Common myeloid progenitor, CD34-positive (primary cell): ENCODE measurements around the gene PHF12.

Source experiments
- CTCF ChIA-PET: fragments of 350-600 bp; sonication (Branson Sonifier 250); formaldehyde crosslinking; loops from one replicate; lab custom pipeline; 2021; ENCODE audit warnings: antibody characterized with exemption; lab: Charles Lee
- POLR2A ChIA-PET: fragments of 350-600 bp; sonication (Branson Sonifier 250); formaldehyde crosslinking; loops from one replicate; lab custom pipeline; 2021; ENCODE audit warnings: antibody characterized with exemption; lab: Charles Lee
- DNase-seq, 3 donors: peaks; one replicate each; pipeline versions ENCODE4 v3.0.0 to v3.0.0-alpha.2; 2013
- H3K27ac ChIP-seq, 2 experiments: 1 replicate in 1 of 2; 2 replicates in 1 of 2; pipeline ENCODE4 v1.7.0; 2013; ENCODE audit warnings: inconsistent platforms in 2 of 2, low read length in 2 of 2, mild to moderate bottlenecking in 2 of 2, low read depth in 1 of 2, moderate library complexity in 1 of 2; ENCODE audit not compliant: severe bottlenecking in 2 of 2, insufficient read depth in 1 of 2, poor library complexity in 1 of 2
- H3K27me3 ChIP-seq, 5 experiments: replicated peaks in 2 of 5; 1 replicate in 3 of 5; 2 replicates in 2 of 5; pipeline versions ENCODE4 v1.6.1 to v1.7.0; 2013; ENCODE audit warnings: low read length in 4 of 5, mild to moderate bottlenecking in 2 of 5, moderate library complexity in 2 of 5, inconsistent platforms in 1 of 5; ENCODE audit not compliant: insufficient read depth in 5 of 5, control insufficient read depth in 4 of 5
- H3K36me3 ChIP-seq, 4 experiments: 1 replicate in 2 of 4; 2 replicates in 2 of 4; pipeline versions ENCODE4 v1.6.1 to v1.7.0; 2013; ENCODE audit warnings: low read length in 3 of 4, control low read depth in 1 of 4, mild to moderate bottlenecking in 1 of 4; ENCODE audit not compliant: control insufficient read depth in 4 of 4, insufficient read depth in 4 of 4
- H3K4me1 ChIP-seq, 4 experiments: 1 replicate in 3 of 4; 2 replicates in 1 of 4; pipeline versions ENCODE4 v1.6.1 to v1.7.1; 2013; ENCODE audit warnings: low read length in 3 of 4, mild to moderate bottlenecking in 3 of 4, control low read depth in 1 of 4, inconsistent platforms in 1 of 4, moderate library complexity in 1 of 4; ENCODE audit not compliant: control insufficient read depth in 4 of 4, insufficient read depth in 4 of 4; ENCODE audit errors: control extremely low read depth in 1 of 4
- H3K4me3 ChIP-seq, 7 experiments: 1 replicate in 4 of 7; 2 replicates in 3 of 7; pipeline versions ENCODE4 v1.5.1 to v1.7.0; 2013; ENCODE audit warnings: mild to moderate bottlenecking in 7 of 7, low read length in 6 of 7, moderate library complexity in 6 of 7, inconsistent platforms in 2 of 7, low read depth in 2 of 7, control low read depth in 1 of 7; ENCODE audit not compliant: insufficient read depth in 4 of 7, control insufficient read depth in 1 of 7; ENCODE audit errors: extremely low read depth in 1 of 7
- H3K9me3 ChIP-seq, 5 experiments: 1 replicate in 4 of 5; 2 replicates in 1 of 5; pipeline versions ENCODE4 v1.6.1 to v1.7.1; 2013; ENCODE audit warnings: low read length in 4 of 5, mild to moderate bottlenecking in 2 of 5, inconsistent platforms in 1 of 5, low read depth in 1 of 5, moderate library complexity in 1 of 5; ENCODE audit not compliant: control insufficient read depth in 4 of 5, insufficient read depth in 2 of 5; ENCODE audit errors: control extremely low read depth in 1 of 5
- WGBS: methylation state at CpG from one replicate; pipeline ENCODE4 v1.1.5; 2013; ENCODE audit not compliant: insufficient coverage; 5-methylcytosine and 5-hydroxymethylcytosine counted together

PHF12 gene

DNA sequence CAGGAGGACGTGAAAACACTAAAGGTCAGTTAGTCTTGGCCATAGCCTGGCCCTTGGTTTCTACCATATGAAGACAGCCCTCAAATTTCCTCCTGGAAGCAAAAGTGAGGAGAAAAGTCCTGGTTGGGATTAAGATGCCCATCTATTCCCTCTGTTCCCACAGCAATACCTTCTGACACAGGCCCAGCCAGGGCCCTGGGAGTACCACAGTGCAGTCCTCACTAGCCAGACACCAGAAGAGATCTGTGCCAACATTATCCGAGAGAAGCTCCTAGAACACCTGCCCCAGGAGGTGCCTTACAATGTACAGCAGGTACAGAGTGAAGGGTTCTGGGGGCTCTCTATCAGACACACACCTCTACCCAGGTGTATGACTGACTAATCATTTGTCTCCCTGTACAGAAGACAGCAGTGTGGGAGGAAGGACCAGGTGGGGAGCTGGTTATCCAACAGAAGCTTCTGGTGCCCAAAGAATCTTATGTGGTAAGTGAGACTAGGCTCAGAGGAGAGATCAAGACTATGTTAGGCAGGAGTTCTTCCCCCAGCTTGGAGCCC, 92.4 kb downstream of the PHF12 start:
- 50% methylated on average over 1 of the region's 2 CpGs for WGBS
- H3K4me3 ChIP-seq: no peak overlapping the region
- H3K36me3 ChIP-seq: peaks cover 18 to 46% (median 33%) of the 10 kb centered on the region in 4 experiments
- H3K9me3 ChIP-seq: no peaks in the 10 kb centered on the region
- DNase-seq: no peak
- H3K4me1 ChIP-seq: peaks cover 4 to 16% (median 13%) of the 10 kb centered on the region in 4 experiments
- ChIA-PET POLR2A (no interaction called here), CTCF (interaction anchor here (0.5 to 9.0 kb wide), 5 partner anchors 9 to 44 kb away, joined by 3 to 41 read pairs (median 3); no protein-coding TSS in a partner anchor)
- H3K27ac ChIP-seq: no peak overlapping the region
- no peaks in the 10 kb centered on the region for H3K27me3 ChIP-seq

DNA sequence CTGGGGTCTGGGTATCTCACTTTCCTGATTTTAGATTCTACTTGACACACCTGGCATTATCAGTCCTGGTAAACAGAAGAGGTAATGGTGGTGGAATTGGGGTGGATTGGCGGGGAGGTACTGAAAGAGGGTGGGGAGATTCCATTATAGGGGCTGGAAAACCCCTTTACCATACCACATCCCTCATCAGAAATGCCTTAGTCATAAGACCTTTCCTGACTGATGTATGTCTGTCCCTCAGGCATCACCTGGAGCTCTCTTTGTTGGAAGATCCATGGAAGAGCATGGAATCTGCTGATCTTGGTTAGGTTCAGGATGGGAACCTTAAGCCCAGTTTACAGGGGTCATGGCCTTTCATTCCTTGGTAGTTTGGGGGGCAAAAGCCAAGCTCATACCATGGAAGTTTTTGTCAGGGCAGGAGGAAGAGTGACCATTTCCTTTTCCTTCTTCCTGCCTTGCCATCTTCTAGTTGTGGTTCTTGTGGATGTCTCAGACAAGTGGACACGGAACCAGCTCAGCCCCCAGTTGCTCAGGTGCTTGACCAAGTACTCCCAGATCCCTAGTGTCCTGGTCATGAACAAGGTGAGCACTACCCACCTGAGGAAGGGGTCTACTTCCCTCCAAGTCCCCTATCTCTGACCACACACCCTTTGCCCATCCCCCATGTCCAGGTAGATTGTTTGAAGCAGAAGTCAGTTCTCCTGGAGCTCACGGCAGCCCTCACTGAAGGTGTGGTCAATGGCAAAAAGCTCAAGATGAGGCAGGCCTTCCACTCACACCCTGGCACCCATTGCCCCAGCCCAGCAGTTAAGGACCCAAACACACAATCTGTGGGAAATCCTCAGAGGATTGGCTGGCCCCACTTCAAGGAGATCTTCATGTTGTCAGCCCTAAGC, 93.2 kb downstream of the PHF12 start:
- 86% methylated on average over 1 of the region's 3 CpGs for WGBS
- H3K9me3 ChIP-seq: no peaks in the 10 kb centered on the region
- no peaks in the 10 kb centered on the region for H3K27me3 ChIP-seq
- H3K36me3 ChIP-seq: peaks cover 18 to 46% (median 33%) of the 10 kb centered on the region in 4 experiments
- no peak overlapping the region for H3K27ac ChIP-seq
- POLR2A ChIA-PET: no interaction called here
- H3K4me1 ChIP-seq: peaks cover 4 to 16% (median 13%) of the 10 kb centered on the region in 4 experiments
- no peak overlapping the region for H3K4me3 ChIP-seq
- CTCF ChIA-PET: interaction anchor here (0.6 to 9.0 kb wide), 5 partner anchors 8 to 56 kb away, joined by 3 to 41 read pairs (median 3); no protein-coding TSS in a partner anchor
- no peak for DNase-seq

DNA sequence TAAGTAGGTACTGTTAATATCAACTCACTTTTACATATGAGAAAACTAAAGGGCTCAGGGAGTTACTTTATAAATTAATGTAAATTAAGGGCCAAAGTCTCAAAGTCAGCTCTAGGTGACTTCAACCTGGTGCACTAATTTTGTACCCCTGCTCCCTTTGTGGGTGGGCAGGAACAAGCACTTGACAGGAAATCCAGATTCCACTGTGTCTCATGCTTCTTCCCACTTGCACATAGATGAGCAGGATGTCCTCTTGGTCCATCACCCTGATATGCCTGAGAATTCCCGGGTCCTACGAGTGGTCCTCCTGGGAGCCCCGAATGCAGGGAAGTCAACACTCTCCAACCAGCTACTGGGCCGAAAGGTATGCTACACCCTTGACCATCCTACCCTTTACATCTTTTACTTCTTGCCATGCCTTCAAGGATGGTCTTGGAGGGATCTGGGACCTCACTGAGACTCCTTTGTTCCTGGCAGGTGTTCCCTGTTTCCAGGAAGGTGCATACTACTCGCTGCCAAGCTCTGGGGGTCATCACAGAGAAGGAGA, 95.2 kb downstream of the PHF12 start:
- peaks cover 4 to 16% (median 13%) of the 10 kb centered on the region in 4 experiments for H3K4me1 ChIP-seq
- H3K4me3 ChIP-seq: peak overlapping the region in 1 of 7 experiments; percentile 95
- H3K27ac ChIP-seq: no peak overlapping the region
- no peak for DNase-seq
- H3K27me3 ChIP-seq: no peaks in the 10 kb centered on the region
- peaks cover 18 to 38% (median 29%) of the 10 kb centered on the region in 4 experiments for H3K36me3 ChIP-seq
- WGBS: 100% methylated on average over 3 of the region's 5 CpGs
- POLR2A ChIA-PET: no interaction called here
- CTCF ChIA-PET: interaction anchor here (0.6 to 1.4 kb wide), 5 partner anchors 10 to 513 kb away, joined by 3 to 4 read pairs (median 3); no protein-coding TSS in a partner anchor
- no peaks in the 10 kb centered on the region for H3K9me3 ChIP-seq

DNA sequence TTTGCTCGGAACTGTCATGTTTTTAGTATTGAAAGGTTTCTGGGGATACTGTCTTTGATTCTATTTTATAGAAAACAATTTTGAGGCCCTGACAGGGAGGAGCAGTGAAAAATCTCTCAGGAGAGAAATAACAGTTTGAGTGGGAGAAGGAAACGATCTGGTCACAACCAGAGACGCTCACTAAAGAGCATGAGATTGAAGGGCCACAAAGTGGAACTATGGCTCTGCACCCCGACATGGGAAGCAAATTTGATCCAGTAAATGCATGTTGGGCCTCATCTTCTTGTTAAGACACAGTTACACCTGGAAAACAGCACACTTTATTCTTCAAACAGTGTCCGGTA, 96.0 kb downstream of the PHF12 start:
- DNase-seq: no peak
- no peaks in the 10 kb centered on the region for H3K9me3 ChIP-seq
- POLR2A ChIA-PET: no interaction called here
- H3K36me3 ChIP-seq: peaks cover 16 to 33% (median 25%) of the 10 kb centered on the region in 4 experiments
- 18% methylated on average over 5 of the region's 5 CpGs for WGBS
- H3K4me3 ChIP-seq: peak overlapping the region; percentile 89 to 99 (median 95)
- peak overlapping the region; percentile 67 to 89 for H3K27ac ChIP-seq
- H3K27me3 ChIP-seq: no peaks in the 10 kb centered on the region
- CTCF ChIA-PET: interaction anchor here (0.7 to 1.4 kb wide), 3 partner anchors 43 to 512 kb away, joined by 3 to 4 read pairs (median 4); no protein-coding TSS in a partner anchor
- peaks cover 4 to 16% (median 13%) of the 10 kb centered on the region in 4 experiments for H3K4me1 ChIP-seq
